Measurements from ENCODE around the gene ACO1.

The ACO1 gene

DNA sequence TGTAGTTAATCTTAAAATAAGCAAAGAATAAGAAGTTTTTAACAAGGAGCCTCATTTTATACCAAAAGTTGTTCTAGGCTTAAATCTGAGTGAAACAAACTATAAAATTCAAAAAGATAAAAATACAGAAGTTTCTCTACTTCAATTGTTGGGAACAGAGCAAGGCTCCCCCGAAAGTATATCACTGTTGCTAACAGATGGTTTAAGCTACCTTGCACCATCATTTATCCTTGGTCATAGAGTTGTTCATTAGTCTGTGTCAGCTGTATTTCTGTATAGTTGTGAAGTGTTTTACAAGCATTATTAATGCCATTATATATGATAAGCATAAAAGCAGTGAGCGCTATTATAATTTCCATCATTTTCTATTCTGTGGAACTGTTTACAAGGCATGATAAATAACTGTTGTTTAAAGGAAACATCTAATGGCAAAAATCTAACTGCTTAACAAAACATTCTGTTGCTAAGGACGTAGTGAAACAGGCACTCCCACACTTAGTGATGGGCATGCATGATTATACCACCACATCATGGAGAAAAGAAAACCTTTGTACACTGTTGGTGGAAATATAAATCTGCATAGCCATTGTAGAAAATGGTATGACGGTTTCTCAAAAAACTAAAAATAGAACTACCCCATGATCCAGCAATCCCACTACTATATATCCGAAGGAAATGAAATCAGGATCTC is 23.3 kb upstream of the ACO1 start:
- no peaks in the 10 kb centered on the region for H3K4me1 ChIP-seq (ENCODE audit: insufficient read depth, low read length, severe bottlenecking)
- TF ChIP-seq EZH2 (IDR thresholded peaks at IDR 0.05; ENCODE audit: borderline replicate concordance, low read length): no peak
- TF ChIP-seq, protein P1, sequence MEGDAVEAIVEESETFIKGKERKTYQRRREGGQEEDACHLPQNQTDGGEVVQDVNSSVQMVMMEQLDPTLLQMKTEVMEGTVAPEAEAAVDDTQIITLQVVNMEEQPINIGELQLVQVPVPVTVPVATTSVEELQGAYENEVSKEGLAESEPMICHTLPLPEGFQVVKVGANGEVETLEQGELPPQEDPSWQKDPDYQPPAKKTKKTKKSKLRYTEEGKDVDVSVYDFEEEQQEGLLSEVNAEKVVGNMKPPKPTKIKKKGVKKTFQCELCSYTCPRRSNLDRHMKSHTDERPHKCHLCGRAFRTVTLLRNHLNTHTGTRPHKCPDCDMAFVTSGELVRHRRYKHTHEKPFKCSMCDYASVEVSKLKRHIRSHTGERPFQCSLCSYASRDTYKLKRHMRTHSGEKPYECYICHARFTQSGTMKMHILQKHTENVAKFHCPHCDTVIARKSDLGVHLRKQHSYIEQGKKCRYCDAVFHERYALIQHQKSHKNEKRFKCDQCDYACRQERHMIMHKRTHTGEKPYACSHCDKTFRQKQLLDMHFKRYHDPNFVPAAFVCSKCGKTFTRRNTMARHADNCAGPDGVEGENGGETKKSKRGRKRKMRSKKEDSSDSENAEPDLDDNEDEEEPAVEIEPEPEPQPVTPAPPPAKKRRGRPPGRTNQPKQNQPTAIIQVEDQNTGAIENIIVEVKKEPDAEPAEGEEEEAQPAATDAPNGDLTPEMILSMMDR (IDR thresholded peaks at IDR 0.05; ENCODE audit: low read length): no peak
- no peaks in the 10 kb centered on the region for H4K20me1 ChIP-seq (ENCODE audit: insufficient read depth, low read length)
- H3K9me2 ChIP-seq (ENCODE audit: low read depth, low read length): no peaks in the 10 kb centered on the region
- H3K27me3 ChIP-seq (ENCODE audit: insufficient read depth, low read length): no peaks in the 10 kb centered on the region
- no peaks in the 10 kb centered on the region for H3K36me3 ChIP-seq (ENCODE audit: insufficient read depth, low read length)
- H3K4me2 ChIP-seq (ENCODE audit: low read length): no peak overlapping the region
- no peaks in the 10 kb centered on the region for H3K79me2 ChIP-seq (ENCODE audit: insufficient read depth, low read length)
- no peak overlapping the region for H2AFZ ChIP-seq (ENCODE audit: low read length)
- no peak overlapping the region for H3K9ac ChIP-seq (ENCODE audit: low read length)
- no peak overlapping the region for H3K4me3 ChIP-seq (ENCODE audit: low read depth, low read length, poor library complexity, severe bottlenecking)
- no peaks in the 10 kb centered on the region for H3F3A ChIP-seq (ENCODE audit: insufficient read depth, low read length)
- no peaks in the 10 kb centered on the region for H3K9me3 ChIP-seq (ENCODE audit: low read length)
- H3K27ac ChIP-seq (ENCODE audit: low read depth, low read length, poor library complexity, severe bottlenecking): no peak overlapping the region

DNA sequence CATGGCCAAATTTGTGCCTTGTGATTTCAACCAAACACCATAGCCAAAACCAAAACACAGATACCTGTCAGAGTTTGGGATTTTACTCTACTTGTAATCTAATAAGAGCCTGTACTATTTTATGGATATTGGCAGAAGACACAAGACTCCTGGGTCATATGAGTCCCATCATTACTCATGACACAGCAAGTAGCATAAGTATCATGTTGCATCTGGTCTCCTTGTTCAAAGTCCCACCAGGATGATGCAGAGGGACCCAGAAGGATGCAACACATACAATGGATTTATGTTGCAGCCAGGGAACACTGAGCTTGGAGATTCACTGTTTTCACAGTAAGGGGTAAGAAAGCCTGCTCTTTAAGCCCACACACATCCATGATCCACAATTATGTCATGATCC is 13.2 kb upstream of the ACO1 start:
- Histone ChIP-seq H3K4me2 (ENCODE audit: low read length) (no peak overlapping the region), H3K4me1 (ENCODE audit: insufficient read depth, low read length, severe bottlenecking) (no peaks in the 10 kb centered on the region), H2AFZ (ENCODE audit: low read length) (no peak overlapping the region), H3K79me2 (ENCODE audit: insufficient read depth, low read length) (no peaks in the 10 kb centered on the region), H3K9me3 (ENCODE audit: low read length) (no peaks in the 10 kb centered on the region), H4K20me1 (ENCODE audit: insufficient read depth, low read length) (no peaks in the 10 kb centered on the region), H3F3A (ENCODE audit: insufficient read depth, low read length) (no peaks in the 10 kb centered on the region), H3K27me3 (ENCODE audit: insufficient read depth, low read length) (no peaks in the 10 kb centered on the region), H3K9me2 (ENCODE audit: low read depth, low read length) (no peaks in the 10 kb centered on the region), H3K27ac (ENCODE audit: low read depth, low read length, poor library complexity, severe bottlenecking) (no peak overlapping the region), H3K36me3 (ENCODE audit: insufficient read depth, low read length) (no peaks in the 10 kb centered on the region), H3K4me3 (ENCODE audit: low read depth, low read length, poor library complexity, severe bottlenecking) (no peak overlapping the region), H3K9ac (ENCODE audit: low read length) (no peak overlapping the region)
- TF ChIP-seq EZH2 (IDR thresholded peaks at IDR 0.05; ENCODE audit: borderline replicate concordance, low read length): no peak
- TF ChIP-seq, protein P1 (IDR thresholded peaks at IDR 0.05; ENCODE audit: low read length): no peak

DNA sequence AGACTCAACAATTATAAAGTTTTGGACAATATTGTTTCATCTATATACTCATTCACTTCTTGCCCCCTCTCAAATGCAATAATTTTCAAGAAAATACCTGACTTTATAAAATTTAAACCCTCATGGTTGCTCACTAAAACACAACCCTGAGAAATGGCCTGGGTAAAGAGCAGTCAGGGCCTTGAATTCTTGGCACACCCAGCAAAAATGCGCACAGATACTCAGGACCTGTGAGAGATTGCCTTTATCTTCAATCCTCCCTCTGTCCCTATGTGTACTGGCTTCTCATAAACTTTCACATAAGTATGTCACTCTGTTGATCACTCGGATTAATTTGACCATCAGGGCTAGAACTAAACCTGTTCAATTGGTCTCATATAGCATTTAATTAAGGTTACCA is 12.8 kb upstream of the ACO1 start:
- Histone ChIP-seq H3K9ac (ENCODE audit: low read length) (no peak overlapping the region), H4K20me1 (ENCODE audit: insufficient read depth, low read length) (no peaks in the 10 kb centered on the region), H3K4me3 (ENCODE audit: low read depth, low read length, poor library complexity, severe bottlenecking) (no peak overlapping the region), H3K79me2 (ENCODE audit: insufficient read depth, low read length) (no peaks in the 10 kb centered on the region), H3K4me1 (ENCODE audit: insufficient read depth, low read length, severe bottlenecking) (no peaks in the 10 kb centered on the region), H3K9me2 (ENCODE audit: low read depth, low read length) (no peaks in the 10 kb centered on the region), H3K36me3 (ENCODE audit: insufficient read depth, low read length) (no peaks in the 10 kb centered on the region), H3K27me3 (ENCODE audit: insufficient read depth, low read length) (no peaks in the 10 kb centered on the region), H3F3A (ENCODE audit: insufficient read depth, low read length) (no peaks in the 10 kb centered on the region), H2AFZ (ENCODE audit: low read length) (no peak overlapping the region), H3K9me3 (ENCODE audit: low read length) (no peaks in the 10 kb centered on the region), H3K4me2 (ENCODE audit: low read length) (no peak overlapping the region), H3K27ac (ENCODE audit: low read depth, low read length, poor library complexity, severe bottlenecking) (no peak overlapping the region)
- no peak for TF ChIP-seq EZH2 (IDR thresholded peaks at IDR 0.05; ENCODE audit: borderline replicate concordance, low read length)
- TF ChIP-seq, protein P1 (IDR thresholded peaks at IDR 0.05; ENCODE audit: low read length): no peak

Data from OCI-LY1 (cell line).